GM12892 (cell line): ENCODE measurements around the gene MTURN.

Experiments
- POLR2A ChIP-seq: IDR thresholded peaks from 2 replicates; pipeline ENCODE4 v1.6.1; 2011; ENCODE audit warnings: low read depth, low read length, control low read depth
- POLR2AphosphoS5 ChIP-seq: IDR thresholded peaks from 2 replicates; pipeline ENCODE4 v1.6.1; 2011; ENCODE audit warnings: low read depth, low read length, control low read depth
- TAF1 ChIP-seq: IDR thresholded peaks from 2 replicates; pipeline ENCODE4 v1.6.1; 2011; ENCODE audit warnings: low read depth, mild to moderate bottlenecking, control low read depth, low read length, borderline replicate concordance

DNA sequence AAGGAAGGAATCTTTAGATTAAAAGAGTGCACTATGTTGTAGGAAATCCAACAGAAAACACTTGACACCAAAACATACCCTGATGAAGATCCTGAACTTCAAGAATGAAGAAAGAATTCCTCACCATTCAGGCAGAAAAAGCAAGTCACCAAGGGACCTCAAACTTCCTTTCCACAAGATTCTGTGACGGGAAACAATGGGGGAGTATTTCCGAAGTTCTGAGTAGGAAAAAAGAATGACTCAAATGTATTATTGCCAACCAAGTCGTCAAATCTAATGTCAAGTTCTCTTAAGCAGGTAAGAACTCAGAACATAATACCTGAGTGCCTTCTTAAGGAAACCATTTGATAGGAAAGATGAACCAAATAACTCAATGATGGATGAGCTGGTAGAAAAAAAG lies 44.7 kb upstream of the MTURN start:
- TF ChIP-seq POLR2A (no peak), POLR2AphosphoS5 (no peak), TAF1 (no peak)
